ENCODE measurements around the gene SLC25A42.
A peak's percentile ranks its signal among the peaks of the same experiment; 100 is the strongest.

Gene SLC25A42

GRCh38 chr19:19115954-19116353 lies 52.2 kb downstream of the SLC25A42 start:
- no peak overlapping the region for H3K27ac ChIP-seq (replicated peaks)
- DNase-seq (ENCODE audit: low read depth in 1 of 2, low spot score in 1 of 2) = peak in 1 of 2 experiments; percentile 41
- peak; percentile 10 for TF ChIP-seq CTCF (IDR thresholded peaks at IDR 0.05; ENCODE audit: insufficient read depth, low read length)
- TF ChIP-seq, protein P1, sequence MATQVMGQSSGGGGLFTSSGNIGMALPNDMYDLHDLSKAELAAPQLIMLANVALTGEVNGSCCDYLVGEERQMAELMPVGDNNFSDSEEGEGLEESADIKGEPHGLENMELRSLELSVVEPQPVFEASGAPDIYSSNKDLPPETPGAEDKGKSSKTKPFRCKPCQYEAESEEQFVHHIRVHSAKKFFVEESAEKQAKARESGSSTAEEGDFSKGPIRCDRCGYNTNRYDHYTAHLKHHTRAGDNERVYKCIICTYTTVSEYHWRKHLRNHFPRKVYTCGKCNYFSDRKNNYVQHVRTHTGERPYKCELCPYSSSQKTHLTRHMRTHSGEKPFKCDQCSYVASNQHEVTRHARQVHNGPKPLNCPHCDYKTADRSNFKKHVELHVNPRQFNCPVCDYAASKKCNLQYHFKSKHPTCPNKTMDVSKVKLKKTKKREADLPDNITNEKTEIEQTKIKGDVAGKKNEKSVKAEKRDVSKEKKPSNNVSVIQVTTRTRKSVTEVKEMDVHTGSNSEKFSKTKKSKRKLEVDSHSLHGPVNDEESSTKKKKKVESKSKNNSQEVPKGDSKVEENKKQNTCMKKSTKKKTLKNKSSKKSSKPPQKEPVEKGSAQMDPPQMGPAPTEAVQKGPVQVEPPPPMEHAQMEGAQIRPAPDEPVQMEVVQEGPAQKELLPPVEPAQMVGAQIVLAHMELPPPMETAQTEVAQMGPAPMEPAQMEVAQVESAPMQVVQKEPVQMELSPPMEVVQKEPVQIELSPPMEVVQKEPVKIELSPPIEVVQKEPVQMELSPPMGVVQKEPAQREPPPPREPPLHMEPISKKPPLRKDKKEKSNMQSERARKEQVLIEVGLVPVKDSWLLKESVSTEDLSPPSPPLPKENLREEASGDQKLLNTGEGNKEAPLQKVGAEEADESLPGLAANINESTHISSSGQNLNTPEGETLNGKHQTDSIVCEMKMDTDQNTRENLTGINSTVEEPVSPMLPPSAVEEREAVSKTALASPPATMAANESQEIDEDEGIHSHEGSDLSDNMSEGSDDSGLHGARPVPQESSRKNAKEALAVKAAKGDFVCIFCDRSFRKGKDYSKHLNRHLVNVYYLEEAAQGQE (IDR thresholded peaks at IDR 0.05; ENCODE audit: insufficient replicate concordance, low read depth) = no peak
- no peak overlapping the region for H3K4me3 ChIP-seq (replicated peaks; ENCODE audit: insufficient read depth, low read length)
- H3K27me3 ChIP-seq (ENCODE audit: insufficient read depth, poor library complexity, severe bottlenecking) = peaks cover 2% of the 10 kb centered on the region

DNA sequence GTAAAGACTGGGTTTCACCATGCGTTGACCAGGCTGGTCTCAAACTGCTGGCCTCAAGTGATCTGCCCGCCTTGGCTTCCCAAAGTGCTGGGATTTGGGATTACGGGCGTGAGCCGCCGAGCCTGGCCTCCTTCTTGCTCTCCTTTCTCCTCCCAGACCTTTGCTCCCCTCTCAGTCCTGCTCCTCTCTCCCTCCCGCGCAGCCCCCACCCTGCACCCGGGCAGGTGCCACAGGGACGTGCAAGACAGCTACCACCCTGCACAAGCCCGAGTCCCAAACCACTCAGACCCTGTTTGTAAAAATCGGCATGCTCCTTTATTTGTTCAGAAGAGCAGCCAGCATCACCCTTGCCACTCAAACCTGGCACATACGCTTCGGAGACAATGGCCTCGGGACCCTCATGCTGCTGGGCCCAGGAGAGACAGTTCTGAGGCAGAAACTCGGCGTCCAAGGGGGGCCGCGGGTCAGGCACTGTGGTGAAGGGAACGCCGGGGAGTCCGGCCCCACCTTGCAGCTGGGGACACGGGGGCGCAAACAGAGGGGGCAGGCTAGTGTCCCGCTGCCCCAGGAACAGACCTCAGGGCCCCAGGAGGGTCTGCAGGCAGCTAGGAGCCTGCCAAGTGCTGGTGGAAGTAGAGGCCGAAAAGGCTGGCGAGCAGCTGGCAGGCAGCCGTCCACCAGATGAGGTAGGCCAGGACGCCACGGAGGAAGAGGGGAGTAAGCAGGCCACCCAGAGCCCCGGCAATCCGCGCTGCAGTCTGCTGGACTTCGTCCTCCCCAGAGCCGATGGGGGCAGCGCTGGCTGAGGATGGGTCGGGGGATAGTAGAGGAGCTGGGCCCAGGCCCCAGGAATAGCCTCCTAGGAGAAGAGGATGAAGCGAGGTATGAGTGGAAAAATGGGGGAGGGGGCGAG lies 55.8 kb downstream of the SLC25A42 start:
- Histone ChIP-seq H3K4me3 (replicated peaks; ENCODE audit: insufficient read depth, low read length) (no peak overlapping the region), H3K27me3 (ENCODE audit: insufficient read depth, poor library complexity, severe bottlenecking) (no peaks in the 10 kb centered on the region), H3K27ac (replicated peaks) (no peak overlapping the region)
- no peak for DNase-seq (ENCODE audit: low read depth in 1 of 2, low spot score in 1 of 2)
- TF ChIP-seq SPI1 (IDR thresholded peaks at IDR 0.05; ENCODE audit: borderline replicate concordance, low read depth) = no peak
- no peak for TF ChIP-seq CTCF (IDR thresholded peaks at IDR 0.05; ENCODE audit: insufficient read depth, low read length)
- TF ChIP-seq GABPA (IDR thresholded peaks at IDR 0.05; ENCODE audit: low read depth) = no peak
- TF ChIP-seq, protein P1 (IDR thresholded peaks at IDR 0.05; ENCODE audit: insufficient replicate concordance, low read depth) = no peak
- TF ChIP-seq POLR2AphosphoS5 (IDR thresholded peaks at IDR 0.05; ENCODE audit: low read depth) = no peak

GRCh38 chr19:19120308-19121231 lies 56.8 kb downstream of the SLC25A42 start:
- H3K27me3 ChIP-seq (ENCODE audit: insufficient read depth, poor library complexity, severe bottlenecking) = no peaks in the 10 kb centered on the region
- peak; percentile 18 to 36 for DNase-seq (ENCODE audit: low read depth in 1 of 2, low spot score in 1 of 2)
- H3K27ac ChIP-seq (replicated peaks) = no peak overlapping the region
- H3K4me3 ChIP-seq (replicated peaks; ENCODE audit: insufficient read depth, low read length) = no peak overlapping the region
- TF ChIP-seq, protein P1 (IDR thresholded peaks at IDR 0.05; ENCODE audit: insufficient replicate concordance, low read depth) = no peak
- TF ChIP-seq SPI1 (IDR thresholded peaks at IDR 0.05; ENCODE audit: borderline replicate concordance, low read depth) (no peak), GABPA (IDR thresholded peaks at IDR 0.05; ENCODE audit: low read depth) (no peak), CTCF (IDR thresholded peaks at IDR 0.05; ENCODE audit: insufficient read depth, low read length) (no peak), POLR2AphosphoS5 (IDR thresholded peaks at IDR 0.05; ENCODE audit: low read depth) (no peak)

All from HL-60 (cell line).